ENCODE measurements around the gene SHOX. TPM values are rescaled to one million over a fixed set of nuclear protein-coding genes. Genes with fewer than 3 reads are reported as not detected.
"Not testable (repeated sequence)": the region's sequence is repeated elsewhere in the genome, so short reads cannot be mapped to it uniquely, and the experiment has no call there.

SHOX gene
- total RNA-seq, 1 experiment from 2014 or later: not detected

GRCh38 chrX:650811-651210 lies 20.2 kb downstream of the SHOX start:
- Histone ChIP-seq H3K36me3 (ENCODE audit: control insufficient read depth, insufficient read depth, low read length) (no peaks in the 10 kb centered on the region), H3K9me3 (no peaks in the 10 kb centered on the region), H3K4me3 (ENCODE audit: low read depth, low read length) (no peak overlapping the region), H3K4me1 (no peaks in the 10 kb centered on the region), H3K27me3 (replicated peaks; ENCODE audit: control insufficient read depth, insufficient read depth, low read length) (no peaks in the 10 kb centered on the region)
- H3K4me3 Mint-ChIP-seq (ENCODE audit: unreplicated experiment): no peak overlapping the region
- ChIA-PET CTCF (no interaction called here), POLR2A (no interaction called here)
- H3K27ac Mint-ChIP-seq (ENCODE audit: unreplicated experiment): no peak overlapping the region
- TF ChIP-seq, protein P1, sequence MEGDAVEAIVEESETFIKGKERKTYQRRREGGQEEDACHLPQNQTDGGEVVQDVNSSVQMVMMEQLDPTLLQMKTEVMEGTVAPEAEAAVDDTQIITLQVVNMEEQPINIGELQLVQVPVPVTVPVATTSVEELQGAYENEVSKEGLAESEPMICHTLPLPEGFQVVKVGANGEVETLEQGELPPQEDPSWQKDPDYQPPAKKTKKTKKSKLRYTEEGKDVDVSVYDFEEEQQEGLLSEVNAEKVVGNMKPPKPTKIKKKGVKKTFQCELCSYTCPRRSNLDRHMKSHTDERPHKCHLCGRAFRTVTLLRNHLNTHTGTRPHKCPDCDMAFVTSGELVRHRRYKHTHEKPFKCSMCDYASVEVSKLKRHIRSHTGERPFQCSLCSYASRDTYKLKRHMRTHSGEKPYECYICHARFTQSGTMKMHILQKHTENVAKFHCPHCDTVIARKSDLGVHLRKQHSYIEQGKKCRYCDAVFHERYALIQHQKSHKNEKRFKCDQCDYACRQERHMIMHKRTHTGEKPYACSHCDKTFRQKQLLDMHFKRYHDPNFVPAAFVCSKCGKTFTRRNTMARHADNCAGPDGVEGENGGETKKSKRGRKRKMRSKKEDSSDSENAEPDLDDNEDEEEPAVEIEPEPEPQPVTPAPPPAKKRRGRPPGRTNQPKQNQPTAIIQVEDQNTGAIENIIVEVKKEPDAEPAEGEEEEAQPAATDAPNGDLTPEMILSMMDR (IDR thresholded peaks at IDR 0.05; ENCODE audit: insufficient read depth in 1 of 2, low read depth in 1 of 2, low read length in 1 of 2, severe bottlenecking in 1 of 2, unreplicated experiment in 1 of 2): no peak
- peaks cover 8% of the 10 kb centered on the region for H3K27me3 Mint-ChIP-seq (ENCODE audit: insufficient read depth, unreplicated experiment)
- H3K36me3 Mint-ChIP-seq (ENCODE audit: insufficient read depth, unreplicated experiment): no peaks in the 10 kb centered on the region
- BruUV-seq (replicated peaks): no TSS peak
- DNase-seq: no peak
- intact Hi-C loops (cut with micrococcal nuclease; ENCODE audit: unreplicated experiment): no loop called here
- H3K9me3 Mint-ChIP-seq (ENCODE audit: unreplicated experiment): no peaks in the 10 kb centered on the region
- no peaks in the 10 kb centered on the region for H3K4me1 Mint-ChIP-seq (ENCODE audit: low read depth, unreplicated experiment)

DNA sequence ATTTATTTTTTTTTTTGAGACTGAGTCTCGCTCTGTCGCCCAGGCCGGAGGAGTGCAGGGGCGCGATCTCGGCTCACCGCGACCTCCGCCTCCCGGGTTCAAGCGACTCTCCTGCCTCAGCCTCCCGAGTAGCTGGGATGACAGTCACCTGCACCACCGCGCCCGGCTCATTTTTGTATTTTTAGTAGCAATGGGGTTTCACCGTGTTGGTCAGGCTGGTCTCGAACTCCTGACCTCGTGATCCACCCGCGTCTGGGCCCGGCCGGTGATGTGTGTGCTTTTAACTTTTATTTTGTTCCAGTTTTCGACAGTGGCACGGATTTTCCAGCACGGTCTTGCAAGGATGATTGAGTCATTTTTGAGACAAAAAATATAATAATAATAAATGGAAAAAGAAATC lies 21.3 kb downstream of the SHOX start:
- H3K36me3 Mint-ChIP-seq (ENCODE audit: insufficient read depth, unreplicated experiment); CTCF ChIA-PET; H3K27me3 ChIP-seq (replicated peaks; ENCODE audit: control insufficient read depth, insufficient read depth, low read length); H3K27ac Mint-ChIP-seq (ENCODE audit: unreplicated experiment); H3K4me1 Mint-ChIP-seq (ENCODE audit: low read depth, unreplicated experiment); DNase-seq; H3K9me3 Mint-ChIP-seq (ENCODE audit: unreplicated experiment); POLR2A ChIA-PET; H3K4me1 ChIP-seq; H3K36me3 ChIP-seq (ENCODE audit: control insufficient read depth, insufficient read depth, low read length); H3K9me3 ChIP-seq; H3K27me3 Mint-ChIP-seq (ENCODE audit: insufficient read depth, unreplicated experiment); BruUV-seq (replicated peaks); intact Hi-C loops (cut with micrococcal nuclease; ENCODE audit: unreplicated experiment); H3K4me3 ChIP-seq (ENCODE audit: low read depth, low read length); H3K4me3 Mint-ChIP-seq (ENCODE audit: unreplicated experiment): not testable (repeated sequence)

- H3K9me3 Mint-ChIP-seq (ENCODE audit: unreplicated experiment): no peaks in the 10 kb centered on the region
Measured at GRCh38 chrX:652341-652741, 21.8 kb downstream of the SHOX start.

More at GRCh38 chrX:652341-652741, 21.8 kb downstream of the SHOX start:
- H3K4me3 Mint-ChIP-seq (ENCODE audit: unreplicated experiment): no peak overlapping the region
- H3K4me3 ChIP-seq (ENCODE audit: low read depth, low read length): no peak overlapping the region
- intact Hi-C loops (cut with micrococcal nuclease; ENCODE audit: unreplicated experiment): no loop called here
- no peaks in the 10 kb centered on the region for H3K9me3 ChIP-seq
- POLR2A ChIA-PET: no interaction called here
- no peak for DNase-seq
- CTCF ChIA-PET: no interaction called here
- no TSS peak for BruUV-seq (replicated peaks)
- no peaks in the 10 kb centered on the region for H3K27me3 ChIP-seq (replicated peaks; ENCODE audit: control insufficient read depth, insufficient read depth, low read length)
- TF ChIP-seq, protein P1 (IDR thresholded peaks at IDR 0.05; ENCODE audit: insufficient read depth in 1 of 2, low read depth in 1 of 2, low read length in 1 of 2, severe bottlenecking in 1 of 2, unreplicated experiment in 1 of 2): no peak
- no peaks in the 10 kb centered on the region for H3K36me3 ChIP-seq (ENCODE audit: control insufficient read depth, insufficient read depth, low read length)
- H3K4me1 ChIP-seq: no peaks in the 10 kb centered on the region
- no peaks in the 10 kb centered on the region for H3K4me1 Mint-ChIP-seq (ENCODE audit: low read depth, unreplicated experiment)
- peaks cover 3% of the 10 kb centered on the region for H3K27me3 Mint-ChIP-seq (ENCODE audit: insufficient read depth, unreplicated experiment)
- no peaks in the 10 kb centered on the region for H3K36me3 Mint-ChIP-seq (ENCODE audit: insufficient read depth, unreplicated experiment)
- no peak overlapping the region for H3K27ac Mint-ChIP-seq (ENCODE audit: unreplicated experiment)

Measured in Caco-2 (cell line).